H54 (cell line): ENCODE data around the gene KLHL10.

Experiments
- DNase-seq: peaks from one replicate; pipeline ENCODE4 v3.0.0; 2011; ENCODE audit warnings: low spot score, mixed read lengths; ENCODE audit not compliant: insufficient read length
- FAIRE-seq: peaks from 3 replicates; lab custom pipeline; 2011; peaks lifted over from hg19 to GRCh38; lab: Jason Lieb, UNC
- POLR2A ChIP-seq: IDR thresholded peaks from 2 replicates; pipeline ENCODE4 v1.6.1; 2011; ENCODE audit warnings: low read depth, mild to moderate bottlenecking, low read length

Gene KLHL10

DNA sequence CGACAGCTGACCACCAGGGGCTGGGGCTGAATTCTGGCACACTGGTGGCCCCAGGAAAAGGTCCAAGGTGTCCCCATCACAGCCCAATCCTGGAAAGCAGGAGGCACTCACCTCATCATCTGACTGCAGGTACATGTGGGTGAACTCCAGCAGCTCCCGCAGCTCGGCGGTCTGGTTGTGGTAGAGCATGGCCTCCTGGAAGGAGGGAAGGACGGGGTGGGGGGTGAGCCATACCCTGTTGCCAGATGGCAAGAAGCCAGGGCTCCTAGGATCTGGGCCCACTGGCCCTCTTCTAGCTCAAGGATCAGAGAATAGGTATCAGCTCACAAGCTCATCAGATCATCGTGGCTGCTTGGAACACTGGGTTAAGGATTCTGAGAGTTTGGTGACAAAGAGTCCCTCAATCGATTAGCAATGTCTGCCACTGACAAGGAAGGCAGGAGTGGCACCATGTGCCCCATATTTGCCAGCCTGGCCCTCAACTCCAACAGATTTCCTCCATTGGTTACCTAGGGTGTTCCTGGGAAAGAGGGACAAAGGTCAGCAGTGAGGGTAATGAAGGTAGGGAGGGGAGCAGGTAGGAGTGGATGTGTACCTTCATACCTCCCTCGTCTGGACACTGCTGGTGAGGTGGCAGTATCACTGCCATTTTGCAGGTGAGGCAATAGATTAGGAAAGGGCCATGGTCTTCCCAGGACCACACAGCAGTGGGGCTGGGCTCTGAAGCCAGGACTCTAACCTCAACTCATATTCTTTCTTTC lies 30.8 kb upstream of the KLHL10 start:
- TF ChIP-seq POLR2A: no peak
- DNase-seq: no peak
- no peak for FAIRE-seq

- TF ChIP-seq POLR2A: no peak
- DNase-seq (no peak), FAIRE-seq (no peak)
These were observed 26.7 kb upstream of the KLHL10 start for GRCh38 chr17:41810659-41811548.

DNA sequence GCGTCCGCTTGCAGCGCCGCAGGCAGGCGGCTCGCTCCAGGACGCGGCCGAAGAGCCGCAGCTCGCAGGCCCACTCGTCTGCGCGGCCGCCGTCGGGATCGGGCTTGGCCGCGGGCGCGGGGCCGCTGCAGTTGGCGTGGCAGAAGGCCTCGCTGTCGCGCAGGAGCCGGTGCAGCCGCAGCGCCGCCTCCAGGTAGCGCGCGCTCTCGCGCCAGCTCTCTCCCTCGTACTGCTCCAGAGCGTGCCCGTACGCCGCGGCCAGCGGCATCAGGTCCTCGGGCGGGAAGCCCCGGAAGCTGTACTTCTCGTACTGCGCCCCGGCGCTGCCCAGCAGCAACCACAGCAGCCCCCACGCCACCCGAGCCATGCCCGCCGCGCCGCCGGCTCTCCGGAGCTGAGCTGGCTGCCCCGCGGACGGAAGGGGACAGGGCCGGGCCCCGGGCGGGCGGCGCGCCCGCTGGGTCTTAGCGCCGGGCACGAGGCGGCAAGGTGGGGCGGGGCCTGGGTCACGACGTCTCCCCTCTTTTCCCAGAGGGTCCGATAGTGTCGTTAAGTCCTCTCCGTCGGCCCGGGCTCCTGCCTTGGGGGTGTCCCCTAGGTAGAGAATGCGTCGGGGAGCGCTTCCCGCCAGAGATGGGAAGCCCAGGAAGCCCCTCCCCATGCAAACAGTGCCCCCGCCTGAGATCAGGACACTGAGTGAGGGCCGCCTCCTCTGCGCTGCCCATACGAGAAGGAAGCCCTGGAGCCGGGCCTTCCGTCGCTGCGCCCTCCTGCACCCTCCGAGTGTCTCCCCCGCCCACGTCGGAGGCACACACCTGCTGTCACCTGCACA lies 25.9 kb upstream of the KLHL10 start, which contains the start of gene P3H4:
TSS of gene P3H4 (minus strand) at position 401 of the 832 bp plus-strand sequence. CDS start at position 367, 34 bp downstream.
- TF ChIP-seq POLR2A: peak; percentile 60
- no peak for FAIRE-seq
- DNase-seq: peak; percentile 80

GRCh38 chr17:41812381-41813151 lies 25.1 kb upstream of the KLHL10 start, which contains the start of gene FKBP10:
Gene FKBP10 (plus strand): TSS chr17:41813004. CDS start chr17:41813035, 31 bp downstream.
- peak; percentile 84 for TF ChIP-seq POLR2A
- DNase-seq: peak; percentile 92
- no peak for FAIRE-seq

DNA sequence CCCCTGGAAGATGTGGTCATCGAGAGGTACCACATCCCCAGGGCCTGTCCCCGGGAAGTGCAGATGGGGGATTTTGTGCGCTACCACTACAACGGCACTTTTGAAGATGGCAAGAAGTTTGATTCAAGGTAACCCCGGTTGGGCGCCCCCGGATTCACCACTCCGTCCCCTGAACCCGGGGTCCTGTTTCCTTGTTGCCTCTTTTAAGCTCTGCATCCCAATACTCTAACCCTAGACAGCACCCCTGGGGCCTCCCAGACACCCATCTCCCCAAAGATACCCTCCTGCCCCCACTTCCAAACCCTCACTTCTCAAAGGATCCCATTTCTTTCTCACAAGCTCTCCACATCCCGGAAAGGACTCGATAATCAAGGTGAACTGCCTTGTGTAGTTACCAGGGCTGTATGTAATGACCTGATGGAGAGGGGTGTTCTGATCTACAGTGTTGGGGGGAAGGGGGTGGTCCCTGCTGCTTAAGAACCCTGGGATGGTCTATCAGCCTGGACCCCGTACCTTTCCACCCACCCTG lies 24.4 kb upstream of the KLHL10 start:
- no peak for FAIRE-seq
- DNase-seq: no peak
- TF ChIP-seq POLR2A: no peak

GRCh38 chr17:41813699-41814124 lies 23.9 kb upstream of the KLHL10 start:
- no peak for TF ChIP-seq POLR2A
- DNase-seq (no peak), FAIRE-seq (no peak)

DNA sequence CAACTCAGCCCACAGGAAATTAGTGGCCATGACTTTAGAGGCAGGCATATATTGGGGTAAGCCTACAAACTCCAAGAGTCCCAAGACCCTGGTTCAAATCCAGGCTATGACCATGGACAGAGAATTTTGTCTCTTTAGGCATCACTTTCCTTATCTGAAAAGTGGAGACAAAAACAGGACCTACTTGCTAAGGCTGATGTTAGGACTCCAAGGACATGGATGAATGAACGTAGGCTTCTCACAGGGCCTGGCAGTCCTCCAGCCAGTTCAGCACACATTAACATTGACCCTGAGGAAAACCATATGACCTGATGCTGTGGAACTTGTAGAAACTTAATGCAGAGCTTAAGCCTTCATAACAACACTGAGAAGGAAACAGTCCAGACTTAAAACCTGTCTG lies 23.4 kb upstream of the KLHL10 start:
- no peak for FAIRE-seq

DNA sequence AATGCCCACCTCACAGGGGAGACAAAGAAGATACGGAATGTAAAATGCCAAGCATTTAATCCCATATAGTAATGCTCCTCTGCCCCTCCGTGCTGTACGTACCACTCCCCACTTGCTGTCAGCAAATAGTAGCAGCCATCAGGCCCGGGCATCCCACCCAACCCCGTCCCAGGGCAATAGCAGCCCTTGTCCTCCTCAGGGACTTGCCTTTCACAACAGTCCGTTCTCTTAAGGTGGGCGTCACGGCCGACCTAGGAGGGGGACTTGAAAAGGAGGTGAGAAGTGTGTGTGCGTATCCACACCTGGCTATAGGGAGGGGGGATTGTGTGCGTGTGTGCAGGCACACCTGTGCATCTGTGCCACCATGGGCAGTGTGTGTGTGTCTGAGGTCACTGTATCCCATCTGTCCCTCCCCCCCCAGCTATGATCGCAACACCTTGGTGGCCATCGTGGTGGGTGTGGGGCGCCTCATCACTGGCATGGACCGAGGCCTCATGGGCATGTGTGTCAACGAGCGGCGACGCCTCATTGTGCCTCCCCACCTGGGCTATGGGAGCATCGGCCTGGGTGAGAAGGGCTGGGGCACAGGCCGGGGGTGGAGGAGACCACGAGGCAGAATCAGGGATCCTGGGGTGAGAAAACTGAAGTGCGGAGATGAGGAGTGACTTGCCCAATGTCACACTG lies 20.8 kb upstream of the KLHL10 start:
- DNase-seq (no peak), FAIRE-seq (no peak)
- TF ChIP-seq POLR2A: no peak

More for the DNA sequence above, 23.4 kb upstream of the KLHL10 start:
- DNase-seq: no peak
- no peak for TF ChIP-seq POLR2A

- no peak for DNase-seq
- no peak for FAIRE-seq
- no peak for TF ChIP-seq POLR2A
These were observed 19.6 kb upstream of the KLHL10 start for GRCh38 chr17:41818024-41818423.

- TF ChIP-seq POLR2A: no peak
- no peak for FAIRE-seq
- DNase-seq: no peak
These were observed 15.8 kb upstream of the KLHL10 start for GRCh38 chr17:41821776-41822175.

DNA sequence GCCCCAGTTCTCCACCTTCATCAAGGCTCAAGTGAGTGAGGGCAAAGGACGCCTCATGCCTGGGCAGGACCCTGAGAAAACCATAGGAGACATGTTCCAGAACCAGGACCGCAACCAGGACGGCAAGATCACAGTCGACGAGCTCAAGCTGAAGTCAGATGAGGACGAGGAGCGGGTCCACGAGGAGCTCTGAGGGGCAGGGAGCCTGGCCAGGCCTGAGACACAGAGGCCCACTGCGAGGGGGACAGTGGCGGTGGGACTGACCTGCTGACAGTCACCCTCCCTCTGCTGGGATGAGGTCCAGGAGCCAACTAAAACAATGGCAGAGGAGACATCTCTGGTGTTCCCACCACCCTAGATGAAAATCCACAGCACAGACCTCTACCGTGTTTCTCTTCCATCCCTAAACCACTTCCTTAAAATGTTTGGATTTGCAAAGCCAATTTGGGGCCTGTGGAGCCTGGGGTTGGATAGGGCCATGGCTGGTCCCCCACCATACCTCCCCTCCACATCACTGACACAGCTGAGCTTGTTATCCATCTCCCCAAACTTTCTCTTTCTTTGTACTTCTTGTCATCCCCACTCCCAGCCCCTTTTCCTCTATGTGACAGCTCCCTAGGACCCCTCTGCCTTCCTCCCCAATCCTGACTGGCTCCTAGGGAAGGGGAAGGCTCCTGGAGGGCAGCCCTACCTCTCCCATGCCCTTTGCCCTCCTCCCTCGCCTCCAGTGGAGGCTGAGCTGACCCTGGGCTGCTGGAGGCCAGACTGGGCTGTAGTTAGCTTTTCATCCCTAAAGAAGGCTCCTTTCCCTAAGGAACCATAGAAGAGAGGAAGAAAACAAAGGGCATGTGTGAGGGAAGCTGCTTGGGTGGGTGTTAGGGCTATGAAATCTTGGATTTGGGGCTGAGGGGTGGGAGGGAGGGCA lies 15.1 kb upstream of the KLHL10 start:
- no peak for FAIRE-seq
- DNase-seq: no peak
- TF ChIP-seq POLR2A: no peak
